ENCODE measurements around the gene EFHC2.

Gene EFHC2

DNA sequence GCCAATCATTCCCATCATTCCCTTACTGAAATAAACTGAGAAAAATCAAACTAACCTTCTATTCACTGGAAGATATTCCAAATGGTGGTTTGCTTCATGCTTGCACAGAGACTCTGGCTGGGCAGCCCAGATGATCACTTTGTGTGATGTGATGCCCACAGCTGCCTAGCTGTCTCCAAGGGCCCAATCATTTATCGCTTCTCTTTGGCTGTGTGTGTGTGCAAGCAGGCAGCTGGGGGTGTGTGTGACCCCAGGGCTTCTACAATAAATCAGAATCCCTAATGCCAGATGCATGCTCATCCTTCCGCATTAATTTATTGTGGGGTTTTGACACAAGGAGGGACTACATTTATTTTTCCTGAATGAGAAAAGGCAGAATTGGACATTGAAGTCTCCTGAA lies 230.1 kb downstream of the EFHC2 start:
- no peaks in the 10 kb centered on the region for H3K9me3 ChIP-seq (ENCODE audit: control insufficient read depth, insufficient read depth, low read depth, low read length)
- ChIA-PET CTCF (no interaction called here), POLR2A (interaction anchor here (1.2 kb wide), 1 partner anchor 8 kb away, joined by 3 read pairs; no protein-coding TSS in a partner anchor)
- no peak overlapping the region for H3K4me3 ChIP-seq (ENCODE audit: low read depth, low read length)
- H3K4me1 ChIP-seq (ENCODE audit: control insufficient read depth, insufficient read depth, low read length), result no peaks in the 10 kb centered on the region
- TF ChIP-seq ZNF585B (tag by site-specific recombination; IDR thresholded peaks at IDR 0.05) (no peak), ZNF302 (tag by site-specific recombination; IDR thresholded peaks at IDR 0.05; ENCODE audit: low read depth) (no peak), ZNF19 (tag by site-specific recombination; IDR thresholded peaks at IDR 0.05; ENCODE audit: low read depth) (no peak), ZNF830 (tag by site-specific recombination; IDR thresholded peaks at IDR 0.05; ENCODE audit: low read depth) (no peak), ZNF274 (IDR thresholded peaks at IDR 0.05; ENCODE audit: low read length) (no peak), ZNF274 (tag by site-specific recombination; IDR thresholded peaks at IDR 0.05; ENCODE audit: borderline replicate concordance) (no peak), ZNF423 (tag by site-specific recombination; IDR thresholded peaks at IDR 0.05) (no peak), ZNF701 (tag by site-specific recombination; IDR thresholded peaks at IDR 0.05) (no peak), ZNF473 (tag by site-specific recombination; IDR thresholded peaks at IDR 0.05) (no peak), BCL11B (tag by site-specific recombination; IDR thresholded peaks at IDR 0.05; ENCODE audit: low read depth) (no peak), ZNF174 (tag by site-specific recombination; IDR thresholded peaks at IDR 0.05) (no peak), ZNF560 (tag by site-specific recombination; IDR thresholded peaks at IDR 0.05; ENCODE audit: borderline replicate concordance) (no peak), KLF1 (tag by site-specific recombination; IDR thresholded peaks at IDR 0.05) (no peak), SP2 (tag by site-specific recombination; IDR thresholded peaks at IDR 0.05) (no peak), ZNF654 (tag by site-specific recombination; IDR thresholded peaks at IDR 0.05; ENCODE audit: low read depth) (no peak), ZNF366 (tag by site-specific recombination; conservative IDR thresholded peaks at IDR 0.05) (no peak), ZNF202 (tag by site-specific recombination; IDR thresholded peaks at IDR 0.05; ENCODE audit: borderline replicate concordance) (no peak)
- TF ChIP-seq, protein P1, sequence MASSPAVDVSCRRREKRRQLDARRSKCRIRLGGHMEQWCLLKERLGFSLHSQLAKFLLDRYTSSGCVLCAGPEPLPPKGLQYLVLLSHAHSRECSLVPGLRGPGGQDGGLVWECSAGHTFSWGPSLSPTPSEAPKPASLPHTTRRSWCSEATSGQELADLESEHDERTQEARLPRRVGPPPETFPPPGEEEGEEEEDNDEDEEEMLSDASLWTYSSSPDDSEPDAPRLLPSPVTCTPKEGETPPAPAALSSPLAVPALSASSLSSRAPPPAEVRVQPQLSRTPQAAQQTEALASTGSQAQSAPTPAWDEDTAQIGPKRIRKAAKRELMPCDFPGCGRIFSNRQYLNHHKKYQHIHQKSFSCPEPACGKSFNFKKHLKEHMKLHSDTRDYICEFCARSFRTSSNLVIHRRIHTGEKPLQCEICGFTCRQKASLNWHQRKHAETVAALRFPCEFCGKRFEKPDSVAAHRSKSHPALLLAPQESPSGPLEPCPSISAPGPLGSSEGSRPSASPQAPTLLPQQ (tag by site-specific recombination; IDR thresholded peaks at IDR 0.05), result no peak
- TF ChIP-seq, protein P2, sequence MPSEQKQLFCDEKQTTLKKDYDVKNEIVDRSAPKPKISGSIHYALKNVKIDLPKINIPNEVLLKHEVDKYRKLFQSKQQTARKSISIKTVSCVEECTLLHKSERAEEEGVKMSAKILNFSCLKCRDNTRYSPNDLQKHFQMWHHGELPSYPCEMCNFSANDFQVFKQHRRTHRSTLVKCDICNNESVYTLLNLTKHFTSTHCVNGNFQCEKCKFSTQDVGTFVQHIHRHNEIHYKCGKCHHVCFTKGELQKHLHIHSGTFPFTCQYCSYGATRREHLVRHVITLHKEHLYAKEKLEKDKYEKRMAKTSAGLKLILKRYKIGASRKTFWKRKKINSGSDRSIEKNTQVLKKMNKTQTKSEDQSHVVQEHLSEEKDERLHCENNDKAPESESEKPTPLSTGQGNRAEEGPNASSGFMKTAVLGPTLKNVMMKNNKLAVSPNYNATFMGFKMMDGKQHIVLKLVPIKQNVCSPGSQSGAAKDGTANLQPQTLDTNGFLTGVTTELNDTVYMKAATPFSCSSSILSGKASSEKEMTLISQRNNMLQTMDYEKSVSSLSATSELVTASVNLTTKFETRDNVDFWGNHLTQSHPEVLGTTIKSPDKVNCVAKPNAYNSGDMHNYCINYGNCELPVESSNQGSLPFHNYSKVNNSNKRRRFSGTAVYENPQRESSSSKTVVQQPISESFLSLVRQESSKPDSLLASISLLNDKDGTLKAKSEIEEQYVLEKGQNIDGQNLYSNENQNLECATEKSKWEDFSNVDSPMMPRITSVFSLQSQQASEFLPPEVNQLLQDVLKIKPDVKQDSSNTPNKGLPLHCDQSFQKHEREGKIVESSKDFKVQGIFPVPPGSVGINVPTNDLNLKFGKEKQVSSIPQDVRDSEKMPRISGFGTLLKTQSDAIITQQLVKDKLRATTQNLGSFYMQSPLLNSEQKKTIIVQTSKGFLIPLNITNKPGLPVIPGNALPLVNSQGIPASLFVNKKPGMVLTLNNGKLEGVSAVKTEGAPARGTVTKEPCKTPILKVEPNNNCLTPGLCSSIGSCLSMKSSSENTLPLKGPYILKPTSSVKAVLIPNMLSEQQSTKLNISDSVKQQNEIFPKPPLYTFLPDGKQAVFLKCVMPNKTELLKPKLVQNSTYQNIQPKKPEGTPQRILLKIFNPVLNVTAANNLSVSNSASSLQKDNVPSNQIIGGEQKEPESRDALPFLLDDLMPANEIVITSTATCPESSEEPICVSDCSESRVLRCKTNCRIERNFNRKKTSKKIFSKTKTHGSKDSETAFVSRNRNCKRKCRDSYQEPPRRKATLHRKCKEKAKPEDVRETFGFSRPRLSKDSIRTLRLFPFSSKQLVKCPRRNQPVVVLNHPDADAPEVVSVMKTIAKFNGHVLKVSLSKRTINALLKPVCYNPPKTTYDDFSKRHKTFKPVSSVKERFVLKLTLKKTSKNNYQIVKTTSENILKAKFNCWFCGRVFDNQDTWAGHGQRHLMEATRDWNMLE (tag by site-specific recombination; conservative IDR thresholded peaks at IDR 0.05; ENCODE audit: low read depth), result no peak
- H3K27ac ChIP-seq (ENCODE audit: extremely low read depth, low read depth, low read length), result no peak overlapping the region
- no peaks in the 10 kb centered on the region for H3K36me3 ChIP-seq (ENCODE audit: control insufficient read depth in 2 of 2, insufficient read depth in 1 of 2, low read length in 2 of 2)

DNA sequence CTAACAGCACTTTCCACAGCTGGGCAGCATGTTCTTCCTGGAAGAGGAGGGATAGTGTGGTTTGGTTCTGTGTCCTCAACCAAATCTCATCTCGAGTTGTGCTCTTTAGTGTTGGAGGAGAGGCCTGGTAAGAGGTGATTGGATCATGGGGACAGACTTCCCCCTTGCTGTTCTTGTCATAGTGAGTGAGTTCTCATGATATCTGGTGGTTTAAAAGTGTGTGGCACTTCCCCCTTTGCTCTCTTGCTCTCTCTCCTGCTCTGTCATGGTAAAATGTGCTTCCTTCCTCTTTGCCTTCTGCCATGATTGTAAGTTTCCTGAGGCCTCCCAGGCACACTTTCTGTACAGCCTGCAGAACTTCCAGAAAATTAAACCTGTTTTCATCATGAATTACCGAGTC lies 236.6 kb downstream of the EFHC2 start:
- H3K9me3 ChIP-seq (ENCODE audit: control insufficient read depth, insufficient read depth, low read depth, low read length), result no peaks in the 10 kb centered on the region
- no peaks in the 10 kb centered on the region for H3K36me3 ChIP-seq (ENCODE audit: control insufficient read depth in 2 of 2, insufficient read depth in 1 of 2, low read length in 2 of 2)
- no peak overlapping the region for H3K27ac ChIP-seq (ENCODE audit: extremely low read depth, low read depth, low read length)
- no peak overlapping the region for H3K4me3 ChIP-seq (ENCODE audit: low read depth, low read length)
- CTCF ChIA-PET, result interaction anchor here (0.6 kb wide), 1 partner anchor 68 kb away, joined by 3 read pairs; no protein-coding TSS in a partner anchor
- TF ChIP-seq ZNF514 (tag by site-specific recombination; IDR thresholded peaks at IDR 0.05) (no peak), IKZF3 (tag by site-specific recombination; IDR thresholded peaks at IDR 0.05) (no peak)
- TF ChIP-seq, protein P3, sequence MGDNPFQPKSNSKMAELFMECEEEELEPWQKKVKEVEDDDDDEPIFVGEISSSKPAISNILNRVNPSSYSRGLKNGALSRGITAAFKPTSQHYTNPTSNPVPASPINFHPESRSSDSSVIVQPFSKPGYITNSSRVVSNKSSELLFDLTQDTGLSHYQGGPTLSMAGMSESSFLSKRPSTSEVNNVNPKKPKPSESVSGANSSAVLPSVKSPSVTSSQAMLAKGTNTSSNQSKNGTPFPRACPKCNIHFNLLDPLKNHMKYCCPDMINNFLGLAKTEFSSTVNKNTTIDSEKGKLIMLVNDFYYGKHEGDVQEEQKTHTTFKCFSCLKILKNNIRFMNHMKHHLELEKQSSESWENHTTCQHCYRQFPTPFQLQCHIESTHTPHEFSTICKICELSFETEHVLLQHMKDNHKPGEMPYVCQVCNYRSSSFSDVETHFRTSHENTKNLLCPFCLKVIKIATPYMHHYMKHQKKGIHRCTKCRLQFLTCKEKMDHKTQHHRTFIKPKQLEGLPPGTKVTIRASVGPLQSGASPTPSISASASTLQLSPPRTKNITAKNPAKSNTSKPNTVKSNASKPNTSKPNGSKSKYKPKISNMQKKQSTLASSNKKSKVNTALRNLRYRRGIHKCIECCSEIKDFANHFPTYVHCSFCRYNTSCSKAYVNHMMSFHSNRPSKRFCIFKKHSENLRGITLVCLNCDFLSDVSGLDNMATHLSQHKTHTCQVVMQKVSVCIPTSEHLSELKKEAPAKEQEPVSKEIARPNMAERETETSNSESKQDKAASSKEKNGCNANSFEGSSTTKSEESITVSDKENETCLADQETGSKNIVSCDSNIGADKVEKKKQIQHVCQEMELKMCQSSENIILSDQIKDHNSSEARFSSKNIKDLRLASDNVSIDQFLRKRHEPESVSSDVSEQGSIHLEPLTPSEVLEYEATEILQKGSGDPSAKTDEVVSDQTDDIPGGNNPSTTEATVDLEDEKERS (tag by site-specific recombination; IDR thresholded peaks at IDR 0.05), result no peak
- TF ChIP-seq, protein P4, sequence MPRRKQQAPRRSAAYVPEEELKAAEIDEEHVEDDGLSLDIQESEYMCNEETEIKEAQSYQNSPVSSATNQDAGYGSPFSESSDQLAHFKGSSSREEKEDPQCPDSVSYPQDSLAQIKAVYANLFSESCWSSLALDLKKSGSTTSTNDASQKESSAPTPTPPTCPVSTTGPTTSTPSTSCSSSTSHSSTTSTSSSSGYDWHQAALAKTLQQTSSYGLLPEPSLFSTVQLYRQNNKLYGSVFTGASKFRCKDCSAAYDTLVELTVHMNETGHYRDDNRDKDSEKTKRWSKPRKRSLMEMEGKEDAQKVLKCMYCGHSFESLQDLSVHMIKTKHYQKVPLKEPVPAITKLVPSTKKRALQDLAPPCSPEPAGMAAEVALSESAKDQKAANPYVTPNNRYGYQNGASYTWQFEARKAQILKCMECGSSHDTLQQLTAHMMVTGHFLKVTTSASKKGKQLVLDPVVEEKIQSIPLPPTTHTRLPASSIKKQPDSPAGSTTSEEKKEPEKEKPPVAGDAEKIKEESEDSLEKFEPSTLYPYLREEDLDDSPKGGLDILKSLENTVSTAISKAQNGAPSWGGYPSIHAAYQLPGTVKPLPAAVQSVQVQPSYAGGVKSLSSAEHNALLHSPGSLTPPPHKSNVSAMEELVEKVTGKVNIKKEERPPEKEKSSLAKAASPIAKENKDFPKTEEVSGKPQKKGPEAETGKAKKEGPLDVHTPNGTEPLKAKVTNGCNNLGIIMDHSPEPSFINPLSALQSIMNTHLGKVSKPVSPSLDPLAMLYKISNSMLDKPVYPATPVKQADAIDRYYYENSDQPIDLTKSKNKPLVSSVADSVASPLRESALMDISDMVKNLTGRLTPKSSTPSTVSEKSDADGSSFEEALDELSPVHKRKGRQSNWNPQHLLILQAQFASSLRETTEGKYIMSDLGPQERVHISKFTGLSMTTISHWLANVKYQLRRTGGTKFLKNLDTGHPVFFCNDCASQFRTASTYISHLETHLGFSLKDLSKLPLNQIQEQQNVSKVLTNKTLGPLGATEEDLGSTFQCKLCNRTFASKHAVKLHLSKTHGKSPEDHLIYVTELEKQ (tag by site-specific recombination; IDR thresholded peaks at IDR 0.05; ENCODE audit: borderline replicate concordance), result no peak
- POLR2A ChIA-PET, result no interaction called here
- no peaks in the 10 kb centered on the region for H3K4me1 ChIP-seq (ENCODE audit: control insufficient read depth, insufficient read depth, low read length)

All from HEK293 (cell line).